HUES64 (cell line): Measurements from ENCODE around the gene MARVELD1.

ENCODE experiments used
- H3K27ac ChIP-seq: 2 replicates; pipeline ENCODE4 v1.7.0; 2013; ENCODE audit warnings: low read depth, low read length, inconsistent platforms
- H3K27me3 ChIP-seq: 2 replicates; pipeline ENCODE4 v1.6.1; 2013; ENCODE audit warnings: mild to moderate bottlenecking, low read length; ENCODE audit not compliant: insufficient read depth
- H3K36me3 ChIP-seq: 2 replicates; pipeline ENCODE4 v1.6.1; 2013; ENCODE audit warnings: mild to moderate bottlenecking, low read length; ENCODE audit not compliant: insufficient read depth
- H3K4me1 ChIP-seq: 2 replicates; pipeline ENCODE4 v1.6.1; 2013; ENCODE audit warnings: mild to moderate bottlenecking, low read length, moderate library complexity; ENCODE audit not compliant: insufficient read depth
- H3K4me3 ChIP-seq: 2 replicates; pipeline ENCODE4 v1.5.1; 2013; ENCODE audit warnings: mild to moderate bottlenecking, low read length, moderate library complexity
- H3K9ac ChIP-seq: 2 replicates; pipeline ENCODE4 v1.6.1; 2013; ENCODE audit warnings: mild to moderate bottlenecking, low read depth, low read length
- H3K9me3 ChIP-seq: 2 replicates; pipeline ENCODE4 v1.6.1; 2013; ENCODE audit warnings: low read depth, low read length; ENCODE audit not compliant: insufficient read depth
- WGBS: fragments of 150-250, 120-280 bp; methylation state at CpG from one replicate; pipeline ENCODE4 v1.1.7; 2013; ENCODE audit warnings: missing lambda C conversion rate; 5-methylcytosine and 5-hydroxymethylcytosine counted together

MARVELD1 gene

DNA sequence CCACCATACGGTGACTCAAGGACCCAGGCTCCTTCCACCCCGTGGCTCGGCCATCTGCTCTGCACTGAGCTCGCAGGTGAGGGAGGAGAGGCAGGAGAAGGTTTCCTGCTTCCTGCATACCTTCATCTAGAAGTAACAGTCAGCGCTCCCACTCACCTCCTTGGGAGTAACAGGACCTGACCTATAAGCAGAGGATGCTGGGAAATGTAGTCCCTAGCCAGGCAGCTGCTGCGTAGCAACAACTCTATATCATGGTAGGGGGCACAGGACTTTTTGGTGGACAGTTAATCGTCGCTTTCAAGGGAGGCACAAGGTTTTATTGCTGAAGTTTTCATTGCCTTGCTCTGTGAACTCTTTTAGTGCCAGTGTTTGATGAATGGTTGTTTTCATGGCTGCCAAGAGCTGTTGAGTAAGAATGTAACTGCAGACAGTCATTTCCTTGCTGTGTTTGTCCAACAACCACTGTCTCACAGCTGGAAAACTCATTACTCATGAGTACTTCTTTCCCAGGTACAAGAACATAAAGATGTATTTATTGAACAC is 13.2 kb downstream of the MARVELD1 start:
- 14% methylated on average over 7 of the region's 8 CpGs for WGBS
- Histone ChIP-seq H3K9ac (no peak overlapping the region), H3K4me1 (no peaks in the 10 kb centered on the region), H3K9me3 (no peaks in the 10 kb centered on the region), H3K27ac (no peak overlapping the region), H3K27me3 (no peaks in the 10 kb centered on the region), H3K36me3 (no peaks in the 10 kb centered on the region), H3K4me3 (peak overlapping the region; percentile 32)

DNA sequence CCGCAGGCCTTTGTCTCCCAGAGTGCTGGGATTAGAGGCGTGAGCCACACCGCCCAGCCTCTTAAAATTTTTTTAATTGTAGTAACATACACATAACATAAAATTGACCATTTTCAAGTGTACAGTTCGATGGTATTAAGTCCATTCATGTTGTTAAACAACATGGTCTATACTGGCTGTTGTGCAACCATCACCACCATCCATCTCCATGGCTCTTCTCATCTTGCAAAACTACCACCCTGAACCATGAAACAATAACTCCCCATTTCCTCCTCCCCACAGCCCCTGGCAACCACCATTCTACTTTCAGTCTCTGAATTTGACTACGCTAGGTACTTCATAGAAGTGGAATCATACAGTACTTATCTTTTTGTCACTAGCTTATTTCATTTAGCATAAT is 15.5 kb downstream of the MARVELD1 start:
- Histone ChIP-seq H3K27ac (no peak overlapping the region), H3K4me3 (no peak overlapping the region), H3K36me3 (no peaks in the 10 kb centered on the region), H3K9me3 (no peaks in the 10 kb centered on the region), H3K9ac (no peak overlapping the region), H3K4me1 (no peaks in the 10 kb centered on the region), H3K27me3 (peaks cover 3% of the 10 kb centered on the region; the same call in 1 of the 2 replicates)
- 92% methylated on average over 5 of the region's 5 CpGs for WGBS

DNA sequence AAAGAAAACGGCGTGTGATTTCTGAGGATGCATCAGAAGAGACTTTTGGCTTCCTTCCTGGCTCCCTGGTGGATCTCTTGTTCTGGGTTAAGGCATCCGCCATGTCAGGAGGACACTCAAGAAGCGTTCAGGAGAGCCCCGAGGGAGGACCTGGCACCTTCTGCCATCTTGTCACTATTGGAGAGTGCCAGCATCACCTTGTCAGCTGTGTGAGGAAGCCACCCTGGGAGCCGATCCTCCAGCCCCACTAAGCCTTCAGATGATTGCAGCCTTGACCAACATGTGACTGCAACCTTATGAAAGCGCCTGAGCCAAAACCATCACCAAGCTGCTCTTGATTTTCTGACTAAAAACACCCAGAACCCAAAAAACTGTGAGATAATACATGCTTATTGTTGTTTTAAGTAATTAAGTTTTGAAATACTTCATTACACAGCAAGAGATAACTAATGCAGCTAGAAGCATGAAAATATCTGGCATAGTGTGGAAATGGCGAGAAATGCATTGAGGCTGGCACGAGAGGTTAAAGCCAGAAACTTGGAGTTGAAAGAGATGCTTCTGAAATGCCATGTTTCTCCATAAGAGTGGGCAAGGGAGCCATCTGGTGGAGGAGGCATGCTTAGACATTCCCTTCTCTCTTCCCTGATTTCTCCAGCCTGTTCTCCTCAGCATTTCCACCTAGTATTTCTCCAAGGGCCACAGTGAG is 18.0 kb downstream of the MARVELD1 start:
- 79% methylated on average over 9 of the region's 9 CpGs for WGBS
- peaks cover 23% of the 10 kb centered on the region for H3K27me3 ChIP-seq
- H3K4me1 ChIP-seq, result no peaks in the 10 kb centered on the region
- no peaks in the 10 kb centered on the region for H3K36me3 ChIP-seq
- no peak overlapping the region for H3K9ac ChIP-seq
- H3K27ac ChIP-seq, result no peak overlapping the region
- peaks cover 9% of the 10 kb centered on the region for H3K9me3 ChIP-seq
- no peak overlapping the region for H3K4me3 ChIP-seq

DNA sequence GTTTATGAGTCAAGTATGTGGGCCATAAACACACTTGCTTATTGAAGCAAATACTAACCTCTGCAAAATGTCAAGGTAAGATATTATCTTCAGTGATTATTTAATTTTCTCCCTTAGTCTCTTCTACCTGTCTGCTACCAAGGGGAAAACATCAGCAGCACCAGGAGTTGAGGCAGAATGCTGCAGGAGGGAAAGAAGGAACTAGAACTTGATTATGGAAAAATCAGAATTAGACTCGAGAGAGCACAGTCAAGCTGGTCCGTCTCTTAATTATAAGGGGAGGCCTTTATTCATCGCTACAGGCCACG is 18.5 kb downstream of the MARVELD1 start:
- H3K9ac ChIP-seq, result no peak overlapping the region
- no peaks in the 10 kb centered on the region for H3K36me3 ChIP-seq
- 84% methylated on average over 4 of the region's 4 CpGs for WGBS
- peaks cover 11% of the 10 kb centered on the region for H3K9me3 ChIP-seq
- no peaks in the 10 kb centered on the region for H3K4me1 ChIP-seq
- H3K27ac ChIP-seq, result no peak overlapping the region
- H3K27me3 ChIP-seq, result peaks cover 25% of the 10 kb centered on the region
- H3K4me3 ChIP-seq, result no peak overlapping the region

DNA sequence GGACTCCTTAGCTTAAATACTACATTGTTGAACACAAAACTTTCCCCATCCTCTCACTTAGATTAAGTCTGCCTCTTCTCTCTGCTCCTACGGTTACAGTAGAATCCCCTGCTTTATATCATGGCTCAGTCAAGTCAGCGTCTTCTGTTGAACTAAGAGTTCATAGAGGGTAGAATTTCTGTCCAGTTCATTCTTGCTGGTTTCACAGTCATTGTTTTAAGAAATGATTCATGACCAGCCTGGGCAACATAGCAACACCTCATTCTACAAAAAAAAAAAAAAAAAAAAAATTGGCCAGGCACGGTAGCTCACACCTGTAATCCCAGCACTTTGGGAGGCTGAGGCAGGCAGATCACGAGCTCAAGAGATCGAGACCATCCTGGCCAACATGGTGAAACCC is 19.7 kb downstream of the MARVELD1 start:
- Histone ChIP-seq H3K27me3 (peaks cover 25% of the 10 kb centered on the region), H3K9ac (no peak overlapping the region), H3K4me3 (no peak overlapping the region), H3K36me3 (no peaks in the 10 kb centered on the region), H3K4me1 (peaks cover 4% of the 10 kb centered on the region; the same call in 1 of the 2 replicates), H3K27ac (no peak overlapping the region), H3K9me3 (peaks cover 11% of the 10 kb centered on the region)
- 90% methylated on average over 5 of the region's 5 CpGs for WGBS

GRCh38 chr10:97734021-97734420 is 20.5 kb downstream of the MARVELD1 start:
- 86% methylated on average over 6 of the region's 6 CpGs for WGBS
- H3K27ac ChIP-seq, result no peak overlapping the region
- no peak overlapping the region for H3K4me3 ChIP-seq

DNA sequence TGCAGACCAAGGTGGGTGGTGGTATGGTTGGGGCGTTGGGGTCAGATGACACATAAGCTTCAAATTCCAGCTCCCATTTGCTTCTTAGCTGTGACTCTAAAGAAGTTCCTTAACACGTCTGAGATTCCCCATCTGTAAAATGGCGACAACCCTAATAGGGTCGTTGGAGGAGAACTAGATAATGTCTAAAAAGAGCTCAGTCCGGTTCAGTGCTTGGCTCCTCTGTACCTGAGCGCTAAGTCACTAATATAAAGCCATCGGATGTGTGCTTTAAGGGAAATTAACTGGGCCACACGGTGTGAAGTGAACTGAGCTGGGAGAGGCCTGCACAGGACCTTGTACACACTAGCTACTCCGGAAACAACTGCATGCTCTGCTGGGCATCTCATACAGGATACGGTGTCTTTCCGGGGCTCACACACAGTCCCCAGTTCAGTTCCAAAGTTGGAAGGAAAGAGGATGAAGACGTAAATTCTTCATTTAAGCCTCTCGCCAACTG is 22.9 kb downstream of the MARVELD1 start:
- H3K9me3 ChIP-seq, result peaks cover 11% of the 10 kb centered on the region
- H3K4me3 ChIP-seq, result no peak overlapping the region
- H3K27ac ChIP-seq, result no peak overlapping the region
- H3K9ac ChIP-seq, result no peak overlapping the region
- WGBS, result 79% methylated on average over 13 of the region's 13 CpGs
- peaks cover 4% of the 10 kb centered on the region; the same call in 1 of the 2 replicates for H3K4me1 ChIP-seq
- peaks cover 25% of the 10 kb centered on the region for H3K27me3 ChIP-seq
- H3K36me3 ChIP-seq, result peaks cover 28% of the 10 kb centered on the region

More at GRCh38 chr10:97734021-97734420, 20.5 kb downstream of the MARVELD1 start:
- Histone ChIP-seq H3K9ac (no peak overlapping the region), H3K4me1 (peaks cover 4% of the 10 kb centered on the region; the same call in 1 of the 2 replicates), H3K9me3 (peaks cover 11% of the 10 kb centered on the region), H3K36me3 (peaks cover 7% of the 10 kb centered on the region), H3K27me3 (peaks cover 25% of the 10 kb centered on the region)

- Histone ChIP-seq H3K27ac (peak within 1 kb of the TSS; percentile 82), H3K9ac (peak within 1 kb of the TSS; percentile 75), H3K4me3 (peak within 1 kb of the TSS; percentile 77), H3K4me1 (peaks cover 4% of the 10 kb centered on the region; the same call in 1 of the 2 replicates), H3K36me3 (peaks cover 33% of the 10 kb centered on the region), H3K9me3 (peaks cover 11% of the 10 kb centered on the region), H3K27me3 (peaks cover 25% of the 10 kb centered on the region)
- under 1% methylated on average over 72 of the region's 72 CpGs for WGBS
Observed at GRCh38 chr10:97736902-97737769, 23.6 kb downstream of the MARVELD1 start, which contains the start of gene ZFYVE27. ZFYVE27 (plus strand) TSS chr10:97737128; CDS start chr10:97738478, 1,350 bp downstream.

- WGBS, result 30% methylated on average over 14 of the region's 14 CpGs
- Histone ChIP-seq H3K9ac (peak overlapping the region; percentile 75), H3K27ac (peak overlapping the region; percentile 82; the same call in 1 of the 2 replicates), H3K4me3 (peak overlapping the region; percentile 77), H3K36me3 (peaks cover 34% of the 10 kb centered on the region), H3K27me3 (peaks cover 25% of the 10 kb centered on the region), H3K4me1 (peaks cover 4% of the 10 kb centered on the region; the same call in 1 of the 2 replicates), H3K9me3 (peaks cover 11% of the 10 kb centered on the region)
Observed at GRCh38 chr10:97737770-97738265, 24.3 kb downstream of the MARVELD1 start.

GRCh38 chr10:97738616-97739015 is 25.1 kb downstream of the MARVELD1 start:
- WGBS, result 96% methylated on average over 4 of the region's 4 CpGs
- no peak overlapping the region for H3K9ac ChIP-seq

More at GRCh38 chr10:97738616-97739015, 25.1 kb downstream of the MARVELD1 start:
- H3K4me1 ChIP-seq, result peaks cover 4% of the 10 kb centered on the region; the same call in 1 of the 2 replicates
- peaks cover 41% of the 10 kb centered on the region for H3K36me3 ChIP-seq
- H3K4me3 ChIP-seq, result 0 out of 2 replicates have a peak overlapping the region, but pooled peaks have one; percentile 77
- H3K27me3 ChIP-seq, result peaks cover 25% of the 10 kb centered on the region
- H3K9me3 ChIP-seq, result peaks cover 11% of the 10 kb centered on the region
- no peak overlapping the region for H3K27ac ChIP-seq
